Memory B cell (primary cell): Measurements from ENCODE around the gene ANAPC10.
"Not testable (repeated sequence)": the region's sequence is repeated elsewhere in the genome, so short reads cannot be mapped to it uniquely, and the experiment has no call there.

Experiments
- ATAC-seq: fragments of 150-1000 bp; cut with Tn5 transposase; 2 replicates; pipeline ENCODE4 v1.10.0; 2021; ENCODE audit warnings: low read depth, mild to moderate bottlenecking, moderate library complexity
- DNase-seq, 2 donors: peaks; one replicate each; pipeline ENCODE4 v3.0.0; 2022; ENCODE audit warnings: low spot score in 2 of 2
- H3K27ac Mint-ChIP-seq: one replicate; pipeline ENCODE4 v1.8.0; 2022; ENCODE audit warnings: mild to moderate bottlenecking, moderate library complexity, mixed read lengths
- H3K27me3 Mint-ChIP-seq: one replicate; pipeline ENCODE4 v1.8.0; 2022; ENCODE audit warnings: mixed read lengths
- H3K36me3 Mint-ChIP-seq: one replicate; pipeline ENCODE4 v1.8.0; 2022; ENCODE audit warnings: mild to moderate bottlenecking, mixed read lengths
- H3K4me1 Mint-ChIP-seq: one replicate; pipeline ENCODE4 v1.8.0; 2022; ENCODE audit warnings: mixed read lengths
- H3K4me3 Mint-ChIP-seq: one replicate; pipeline ENCODE4 v1.8.0; 2022; ENCODE audit warnings: mild to moderate bottlenecking, moderate library complexity, mixed read lengths
- H3K9me3 Mint-ChIP-seq: one replicate; pipeline ENCODE4 v1.8.0; 2022; ENCODE audit warnings: mixed read lengths

Gene ANAPC10

GRCh38 chr4:145011636-145012035 is 86.4 kb downstream of the ANAPC10 start:
- no peak overlapping the region for H3K4me3 Mint-ChIP-seq
- no peaks in the 10 kb centered on the region for H3K27me3 Mint-ChIP-seq
- no peak overlapping the region for H3K27ac Mint-ChIP-seq
- peaks cover 40% of the 10 kb centered on the region for H3K36me3 Mint-ChIP-seq
- DNase-seq (no peak), ATAC-seq (no peak)
- H3K4me1 Mint-ChIP-seq: peaks cover 29% of the 10 kb centered on the region
- H3K9me3 Mint-ChIP-seq: peaks cover 6% of the 10 kb centered on the region

GRCh38 chr4:145010315-145010714 is 87.7 kb downstream of the ANAPC10 start:
- not testable (repeated sequence) for DNase-seq, H3K9me3 Mint-ChIP-seq, H3K27me3 Mint-ChIP-seq, H3K27ac Mint-ChIP-seq, H3K4me3 Mint-ChIP-seq, ATAC-seq
- H3K36me3 Mint-ChIP-seq: peaks cover 37% of the 10 kb centered on the region
- peaks cover 29% of the 10 kb centered on the region for H3K4me1 Mint-ChIP-seq

DNA sequence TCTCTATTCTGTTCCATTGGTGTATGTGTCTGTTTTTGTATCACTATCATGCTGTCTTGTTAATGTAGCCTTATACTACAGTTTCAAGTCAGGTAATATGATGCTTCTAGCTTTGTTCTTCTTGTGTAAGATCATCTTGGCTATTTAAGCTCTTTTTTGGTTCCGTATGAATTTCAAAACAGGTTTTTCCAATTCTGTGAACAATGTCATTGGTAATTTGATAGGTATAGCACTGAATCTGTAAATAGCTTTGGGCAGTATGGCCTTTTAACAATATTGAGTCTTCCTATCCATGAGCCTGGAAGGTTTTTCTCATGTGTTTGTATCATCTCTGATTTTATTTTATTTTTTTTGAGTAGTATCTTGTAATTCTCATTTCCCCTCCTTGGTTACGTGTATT is 94.3 kb downstream of the ANAPC10 start:
- no peak overlapping the region for H3K4me3 Mint-ChIP-seq
- no peaks in the 10 kb centered on the region for H3K27me3 Mint-ChIP-seq
- ATAC-seq: no peak
- H3K36me3 Mint-ChIP-seq: peaks cover 55% of the 10 kb centered on the region
- no peak for DNase-seq
- H3K9me3 Mint-ChIP-seq: peaks cover 7% of the 10 kb centered on the region
- H3K27ac Mint-ChIP-seq: no peak overlapping the region
- H3K4me1 Mint-ChIP-seq: peaks cover 22% of the 10 kb centered on the region

GRCh38 chr4:145001635-145002034 is 96.4 kb downstream of the ANAPC10 start:
- Mint-ChIP-seq H3K27ac (no peak overlapping the region), H3K4me1 (peaks cover 20% of the 10 kb centered on the region), H3K4me3 (no peak overlapping the region), H3K36me3 (peaks cover 56% of the 10 kb centered on the region), H3K9me3 (peaks cover 6% of the 10 kb centered on the region), H3K27me3 (no peaks in the 10 kb centered on the region)
- no peak for DNase-seq
- ATAC-seq: no peak

- H3K27ac Mint-ChIP-seq, DNase-seq, ATAC-seq, H3K27me3 Mint-ChIP-seq, H3K4me3 Mint-ChIP-seq, H3K9me3 Mint-ChIP-seq: not testable (repeated sequence)
- peaks cover 23% of the 10 kb centered on the region for H3K4me1 Mint-ChIP-seq
- peaks cover 56% of the 10 kb centered on the region for H3K36me3 Mint-ChIP-seq
Observed at GRCh38 chr4:145000656-145001055, 97.3 kb downstream of the ANAPC10 start.

- Mint-ChIP-seq H3K4me1 (no peaks in the 10 kb centered on the region), H3K4me3 (no peak overlapping the region), H3K27ac (no peak overlapping the region), H3K9me3 (peaks cover 2% of the 10 kb centered on the region), H3K27me3 (no peaks in the 10 kb centered on the region), H3K36me3 (peaks cover 19% of the 10 kb centered on the region)
- no peak for DNase-seq
- no peak for ATAC-seq
Observed at GRCh38 chr4:144989306-144989705, 108.7 kb downstream of the ANAPC10 start.

DNA sequence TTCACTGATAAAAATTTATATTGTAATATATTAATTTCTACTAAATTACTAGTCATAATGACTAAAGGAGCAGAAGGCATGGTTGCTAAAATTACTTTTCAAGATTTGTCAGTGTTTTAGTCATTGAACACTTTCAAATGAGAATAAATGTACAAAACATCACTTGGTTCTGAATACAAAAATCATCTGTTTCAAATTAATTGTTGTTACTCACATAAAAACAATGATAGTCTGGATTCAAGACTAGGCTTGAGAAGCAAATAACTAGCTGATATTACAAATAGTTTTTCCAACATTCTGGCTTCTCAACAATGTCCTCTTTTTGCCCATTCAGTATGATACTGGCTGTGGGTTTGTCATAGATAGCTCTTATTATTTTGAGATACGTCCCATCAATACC is 112.5 kb downstream of the ANAPC10 start:
- H3K9me3 Mint-ChIP-seq: peaks cover 4% of the 10 kb centered on the region
- no peak overlapping the region for H3K27ac Mint-ChIP-seq
- H3K36me3 Mint-ChIP-seq: peaks cover 5% of the 10 kb centered on the region
- no peaks in the 10 kb centered on the region for H3K27me3 Mint-ChIP-seq
- ATAC-seq (no peak), DNase-seq (no peak)
- no peaks in the 10 kb centered on the region for H3K4me1 Mint-ChIP-seq
- no peak overlapping the region for H3K4me3 Mint-ChIP-seq

- no peak overlapping the region for H3K27ac Mint-ChIP-seq
Observed at GRCh38 chr4:144985014-144985413, 113.0 kb downstream of the ANAPC10 start.

GRCh38 chr4:144984241-144984640 is 113.8 kb downstream of the ANAPC10 start:
- H3K4me3 Mint-ChIP-seq: no peak overlapping the region

More at GRCh38 chr4:144985014-144985413, 113.0 kb downstream of the ANAPC10 start:
- Mint-ChIP-seq H3K4me1 (no peaks in the 10 kb centered on the region), H3K9me3 (peaks cover 6% of the 10 kb centered on the region), H3K27me3 (no peaks in the 10 kb centered on the region), H3K4me3 (no peak overlapping the region), H3K36me3 (peaks cover 5% of the 10 kb centered on the region)
- ATAC-seq (no peak), DNase-seq (no peak)

GRCh38 chr4:144975718-144976117 is 122.3 kb downstream of the ANAPC10 start:
- Mint-ChIP-seq H3K27ac (no peak overlapping the region), H3K4me3 (no peak overlapping the region), H3K27me3 (no peaks in the 10 kb centered on the region), H3K9me3 (peaks cover 6% of the 10 kb centered on the region), H3K36me3 (peaks cover 1% of the 10 kb centered on the region), H3K4me1 (no peaks in the 10 kb centered on the region)
- no peak for ATAC-seq
- no peak for DNase-seq

More at GRCh38 chr4:144984241-144984640, 113.8 kb downstream of the ANAPC10 start:
- Mint-ChIP-seq H3K9me3 (peaks cover 9% of the 10 kb centered on the region), H3K27me3 (no peaks in the 10 kb centered on the region), H3K4me1 (no peaks in the 10 kb centered on the region), H3K27ac (no peak overlapping the region), H3K36me3 (peaks cover 5% of the 10 kb centered on the region)
- DNase-seq: no peak
- no peak for ATAC-seq

- Mint-ChIP-seq H3K27me3 (no peaks in the 10 kb centered on the region), H3K36me3 (peaks cover 1% of the 10 kb centered on the region), H3K4me1 (no peaks in the 10 kb centered on the region), H3K27ac (no peak overlapping the region), H3K4me3 (no peak overlapping the region), H3K9me3 (peaks cover 2% of the 10 kb centered on the region)
- DNase-seq (no peak), ATAC-seq (no peak)
Observed at GRCh38 chr4:144970597-144970996, 127.4 kb downstream of the ANAPC10 start.

DNA sequence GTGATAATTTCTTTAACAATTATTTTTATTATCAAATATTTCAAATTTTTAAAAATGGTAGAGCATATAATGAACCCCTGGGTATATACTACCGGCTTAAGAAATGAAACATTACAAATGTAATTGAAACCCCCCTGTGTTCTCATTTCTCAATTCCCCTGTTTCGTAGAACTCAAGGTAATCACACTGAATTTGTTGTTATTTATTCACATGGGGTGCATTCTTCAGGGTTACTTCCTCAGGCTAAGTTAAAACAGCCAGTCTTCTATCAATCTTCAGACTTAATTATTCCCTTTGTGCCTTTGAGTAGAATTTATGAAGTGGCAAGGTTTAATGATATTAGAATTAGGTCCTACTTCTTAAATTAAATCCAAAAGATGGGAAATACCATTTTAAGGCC is 128.2 kb downstream of the ANAPC10 start:
- no peaks in the 10 kb centered on the region for H3K27me3 Mint-ChIP-seq
- H3K4me3 Mint-ChIP-seq: no peak overlapping the region
- peaks cover 2% of the 10 kb centered on the region for H3K9me3 Mint-ChIP-seq
- no peak for ATAC-seq
- H3K36me3 Mint-ChIP-seq: peaks cover 1% of the 10 kb centered on the region
- DNase-seq: no peak
- H3K4me1 Mint-ChIP-seq: no peaks in the 10 kb centered on the region
- no peak overlapping the region for H3K27ac Mint-ChIP-seq

DNA sequence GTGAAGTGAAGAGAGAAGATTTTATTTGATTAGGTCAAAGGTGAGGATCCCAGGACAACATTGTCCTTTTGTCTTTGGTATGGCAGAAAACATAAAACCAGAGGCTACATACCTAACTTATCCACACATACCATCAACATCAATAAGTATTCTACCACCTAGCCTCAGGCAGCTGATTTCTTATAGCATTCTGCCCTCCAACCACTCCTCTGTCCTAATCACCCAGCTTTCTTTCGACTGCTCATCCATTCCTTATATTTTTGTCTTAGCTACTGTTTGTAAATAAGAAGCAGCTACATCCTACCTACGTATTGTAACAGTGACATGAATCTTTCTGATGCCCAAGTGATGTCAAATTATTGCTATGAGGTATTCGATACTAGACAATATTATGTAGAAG is 129.4 kb downstream of the ANAPC10 start:
- Mint-ChIP-seq H3K9me3 (peaks cover 2% of the 10 kb centered on the region), H3K4me3 (no peak overlapping the region)
- no peak for ATAC-seq

GRCh38 chr4:144967161-144967560 is 130.8 kb downstream of the ANAPC10 start:
- Mint-ChIP-seq H3K4me3 (no peak overlapping the region), H3K36me3 (no peaks in the 10 kb centered on the region), H3K27ac (no peak overlapping the region), H3K4me1 (no peaks in the 10 kb centered on the region), H3K27me3 (peaks cover 1% of the 10 kb centered on the region), H3K9me3 (no peaks in the 10 kb centered on the region)
- no peak for ATAC-seq
- no peak for DNase-seq

More for the DNA sequence above, 129.4 kb downstream of the ANAPC10 start:
- Mint-ChIP-seq H3K27ac (no peak overlapping the region), H3K36me3 (peaks cover 1% of the 10 kb centered on the region), H3K27me3 (no peaks in the 10 kb centered on the region), H3K4me1 (no peaks in the 10 kb centered on the region)
- no peak for DNase-seq

- ATAC-seq (no peak), DNase-seq (no peak)
- H3K27ac Mint-ChIP-seq: no peak overlapping the region
- no peak overlapping the region for H3K4me3 Mint-ChIP-seq
- H3K4me1 Mint-ChIP-seq: no peaks in the 10 kb centered on the region
- H3K9me3 Mint-ChIP-seq: peaks cover 11% of the 10 kb centered on the region
- H3K36me3 Mint-ChIP-seq: peaks cover 3% of the 10 kb centered on the region
- H3K27me3 Mint-ChIP-seq: peaks cover 6% of the 10 kb centered on the region
Observed at GRCh38 chr4:144962300-144962699, 135.7 kb downstream of the ANAPC10 start.
